Measurements from ENCODE around the gene PLCB2.

DNA sequence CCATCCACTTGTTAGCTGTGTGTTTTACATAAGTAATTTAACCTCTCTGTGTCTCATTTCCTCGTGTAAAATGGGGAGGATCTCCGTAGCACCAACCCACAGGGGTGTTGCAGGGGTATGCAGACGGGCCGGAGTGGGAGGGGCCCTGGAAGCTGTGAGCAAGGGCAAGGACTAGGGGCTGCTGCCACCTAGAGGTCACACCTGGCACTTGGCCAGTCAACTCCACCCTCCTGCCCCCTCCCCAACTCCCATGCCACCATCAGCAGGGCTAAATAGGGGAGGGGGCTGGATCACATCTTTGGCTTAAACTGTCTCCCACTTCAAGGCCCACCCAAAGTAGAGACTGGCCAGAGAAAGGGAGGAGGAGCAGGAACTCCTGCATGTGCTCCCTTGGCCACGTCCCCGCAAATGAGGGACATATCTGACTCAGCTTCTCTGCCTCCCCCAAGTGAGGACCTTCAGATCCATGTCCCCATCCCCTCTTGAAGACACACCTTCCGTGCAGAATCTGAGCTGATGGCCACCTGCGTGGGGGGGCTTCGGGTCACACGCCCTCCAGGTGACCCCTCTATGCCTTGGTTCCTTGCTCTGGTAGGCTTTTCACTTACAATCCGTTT lies 30.4 kb upstream of the PLCB2 start:
- TF ChIP-seq, protein P1, sequence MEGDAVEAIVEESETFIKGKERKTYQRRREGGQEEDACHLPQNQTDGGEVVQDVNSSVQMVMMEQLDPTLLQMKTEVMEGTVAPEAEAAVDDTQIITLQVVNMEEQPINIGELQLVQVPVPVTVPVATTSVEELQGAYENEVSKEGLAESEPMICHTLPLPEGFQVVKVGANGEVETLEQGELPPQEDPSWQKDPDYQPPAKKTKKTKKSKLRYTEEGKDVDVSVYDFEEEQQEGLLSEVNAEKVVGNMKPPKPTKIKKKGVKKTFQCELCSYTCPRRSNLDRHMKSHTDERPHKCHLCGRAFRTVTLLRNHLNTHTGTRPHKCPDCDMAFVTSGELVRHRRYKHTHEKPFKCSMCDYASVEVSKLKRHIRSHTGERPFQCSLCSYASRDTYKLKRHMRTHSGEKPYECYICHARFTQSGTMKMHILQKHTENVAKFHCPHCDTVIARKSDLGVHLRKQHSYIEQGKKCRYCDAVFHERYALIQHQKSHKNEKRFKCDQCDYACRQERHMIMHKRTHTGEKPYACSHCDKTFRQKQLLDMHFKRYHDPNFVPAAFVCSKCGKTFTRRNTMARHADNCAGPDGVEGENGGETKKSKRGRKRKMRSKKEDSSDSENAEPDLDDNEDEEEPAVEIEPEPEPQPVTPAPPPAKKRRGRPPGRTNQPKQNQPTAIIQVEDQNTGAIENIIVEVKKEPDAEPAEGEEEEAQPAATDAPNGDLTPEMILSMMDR (IDR thresholded peaks at IDR 0.05) = peak in 3 of 4 experiments; percentile 47 to 81 (median 58)
- peak; percentile 8 for TF ChIP-seq POLR2AphosphoS5 (IDR thresholded peaks at IDR 0.05)
- no peak for TF ChIP-seq POLR2A (IDR thresholded peaks at IDR 0.05)

Data from gastroesophageal sphincter (tissue), 3 donors.